H1 (cell line): ENCODE data around the gene PLSCR5. TPM values are rescaled to one million over a fixed set of nuclear protein-coding genes. Genes with fewer than 3 reads are reported as not detected.

Experiments used
- CTCF ChIA-PET: fragments of 300-600 bp; sonication (Branson Sonifier 250); formaldehyde crosslinking; loops from one replicate; lab custom pipeline; 2021; ENCODE audit not compliant: partially characterized antibody; lab: Charles Lee
- POLR2A ChIA-PET: fragments of 300-600 bp; sonication (Branson Sonifier 250); formaldehyde crosslinking; loops from one replicate; lab custom pipeline; 2021; ENCODE audit warnings: inconsistent platforms; ENCODE audit not compliant: partially characterized antibody; lab: Charles Lee
- DNase-seq, 2 experiments: peaks; one replicate each; pipeline versions ENCODE4 v3.0.0 to v3.0.0-alpha.2; 2010 to 2022; ENCODE audit warnings: low spot score in 2 of 2, low read depth in 1 of 2, mixed read lengths in 1 of 2
- FAIRE-seq: peaks from 2 replicates; lab custom pipeline; 2011; peaks lifted over from hg19 to GRCh38; lab: Jason Lieb, UNC
- H2AFZ ChIP-seq: 2 replicates; pipeline ENCODE4 v1.8.1; 2012; ENCODE audit warnings: low read length, inconsistent platforms
- H2AK5ac ChIP-seq: 2 replicates; pipeline ENCODE4 v1.6.1; 2013; ENCODE audit warnings: low read depth, low read length
- H2BK120ac ChIP-seq: replicated peaks from 2 replicates; pipeline ENCODE3; 2013; ENCODE audit warnings: low read depth, low read length, inconsistent platforms
- H2BK12ac ChIP-seq: 2 replicates; pipeline ENCODE4 v1.6.1; 2013; ENCODE audit warnings: low read depth, low read length
- H2BK15ac ChIP-seq: 2 replicates; pipeline ENCODE4 v1.6.1; 2013; ENCODE audit warnings: low read length
- H2BK20ac ChIP-seq: 2 replicates; pipeline ENCODE4 v1.6.1; 2013; ENCODE audit warnings: low read length
- H2BK5ac ChIP-seq: 2 replicates; pipeline ENCODE4 v1.6.1; 2013; ENCODE audit warnings: low read depth, low read length
- H3K14ac ChIP-seq: 2 replicates; pipeline ENCODE4 v1.6.1; 2013; ENCODE audit warnings: inconsistent platforms; ENCODE audit not compliant: insufficient read length
- H3K18ac ChIP-seq: 2 replicates; pipeline ENCODE4 v1.6.1; 2013; ENCODE audit warnings: low read length; ENCODE audit errors: extremely low read depth
- H3K23ac ChIP-seq: 2 replicates; pipeline ENCODE4 v1.6.1; 2013; ENCODE audit warnings: inconsistent platforms; ENCODE audit not compliant: insufficient read length
- H3K23me2 ChIP-seq: 2 replicates; pipeline ENCODE4 v1.6.1; 2013; ENCODE audit warnings: low read depth, low read length
- H3K27ac ChIP-seq: 2 replicates; pipeline ENCODE4 v1.6.1; 2011; ENCODE audit warnings: low read depth, low read length, inconsistent platforms
- H3K27me3 ChIP-seq, 4 experiments: replicated peaks in 1 of 4; 1 replicate in 1 of 4; 2 replicates in 3 of 4; pipeline versions ENCODE4 v1.6.1 to v1.8.1; 2011 to 2013; ENCODE audit warnings: low read length in 3 of 4, mild to moderate bottlenecking in 3 of 4, inconsistent platforms in 2 of 4, mixed read lengths in 2 of 4, moderate library complexity in 1 of 4; ENCODE audit not compliant: control insufficient read depth in 3 of 4, insufficient read depth in 3 of 4; ENCODE audit errors: extremely low read depth in 1 of 4
- H3K36me3 ChIP-seq, 4 experiments: 2 replicates each; pipeline versions ENCODE4 v1.6.1 to v1.8.1; 2011 to 2013; ENCODE audit warnings: mild to moderate bottlenecking in 4 of 4, low read length in 3 of 4, moderate library complexity in 2 of 4, control low read depth in 1 of 4, inconsistent platforms in 1 of 4; ENCODE audit not compliant: insufficient read depth in 4 of 4, control insufficient read depth in 2 of 4
- H3K4ac ChIP-seq: replicated peaks from 2 replicates; pipeline ENCODE3; 2013; ENCODE audit warnings: low read length, low read depth, mixed read lengths, inconsistent platforms; ENCODE audit not compliant: insufficient read length
- H3K4me1 ChIP-seq, 4 experiments: replicated peaks in 1 of 4; 1 replicate in 1 of 4; 2 replicates in 3 of 4; pipeline versions ENCODE4 v1.6.1 to v1.8.1; 2011 to 2013; ENCODE audit warnings: low read length in 3 of 4, inconsistent platforms in 2 of 4, mixed read lengths in 1 of 4; ENCODE audit not compliant: insufficient read depth in 4 of 4, control insufficient read depth in 3 of 4
- H3K4me2 ChIP-seq, 2 experiments: 2 replicates each; pipeline versions ENCODE4 v1.6.1 to v1.8.1; 2011 to 2013; ENCODE audit warnings: low read depth in 2 of 2, low read length in 2 of 2, control low read depth in 1 of 2, inconsistent platforms in 1 of 2, mild to moderate bottlenecking in 1 of 2; ENCODE audit not compliant: insufficient read depth in 1 of 2
- H3K4me3 ChIP-seq, 4 experiments: fragments of 200-600, 300-600 bp in 1 of 4; sonication (generic), shearing (Covaris generic), sonication (Bioruptor Twin) in 1 of 4; 2 replicates each; pipeline versions ENCODE4 v1.5.1 to v1.8.1; 2011 to 2016; ENCODE audit warnings: low read length in 4 of 4, low read depth in 3 of 4, control low read depth in 2 of 4, inconsistent platforms in 2 of 4, mild to moderate bottlenecking in 2 of 4, mixed read lengths in 1 of 4, moderate library complexity in 1 of 4; ENCODE audit not compliant: insufficient read depth in 2 of 4; ENCODE audit errors: extremely low read depth in 1 of 4
- H3K56ac ChIP-seq: replicated peaks from 2 replicates; pipeline ENCODE3; 2013; ENCODE audit warnings: low read depth, mild to moderate bottlenecking, mixed read lengths, low read length, inconsistent platforms; ENCODE audit not compliant: insufficient read length
- H3K79me1 ChIP-seq: 2 replicates; pipeline ENCODE4 v1.6.1; 2013; ENCODE audit warnings: low read depth, low read length, control low read depth
- H3K79me2 ChIP-seq, 2 experiments: 2 replicates each; pipeline versions ENCODE4 v1.6.1 to v1.8.1; 2012 to 2013; ENCODE audit warnings: low read length in 2 of 2, mild to moderate bottlenecking in 2 of 2, inconsistent platforms in 1 of 2; ENCODE audit not compliant: insufficient read depth in 2 of 2, control insufficient read depth in 1 of 2
- H3K9ac ChIP-seq, 4 experiments: replicated peaks in 1 of 4; 1 replicate in 1 of 4; 2 replicates in 3 of 4; pipeline versions ENCODE4 v1.6.1 to v1.8.1; 2011 to 2013; ENCODE audit warnings: low read depth in 3 of 4, low read length in 3 of 4, control low read depth in 2 of 4, mild to moderate bottlenecking in 2 of 4, moderate library complexity in 2 of 4, inconsistent platforms in 1 of 4; ENCODE audit errors: extremely low read depth in 1 of 4
- H3K9me3 ChIP-seq, 2 experiments: 2 replicates each; pipeline versions ENCODE4 v1.6.1 to v1.8.1; 2012 to 2013; ENCODE audit warnings: mild to moderate bottlenecking in 2 of 2, moderate library complexity in 2 of 2, control low read depth in 1 of 2, inconsistent platforms in 1 of 2, low read depth in 1 of 2, low read length in 1 of 2, mixed read lengths in 1 of 2; ENCODE audit not compliant: insufficient read depth in 2 of 2
- H4K20me1 ChIP-seq, 2 experiments: replicated peaks in 1 of 2; 2 replicates each; pipeline versions ENCODE3 to v1.8.1; 2011 to 2013; ENCODE audit warnings: inconsistent platforms in 2 of 2, low read length in 2 of 2, mild to moderate bottlenecking in 1 of 2; ENCODE audit not compliant: insufficient read depth in 2 of 2, control insufficient read depth in 1 of 2
- H4K5ac ChIP-seq: 2 replicates; pipeline ENCODE4 v1.6.1; 2013; ENCODE audit warnings: low read length, low read depth, mixed read lengths, inconsistent platforms; ENCODE audit not compliant: insufficient read length
- H4K8ac ChIP-seq: 2 replicates; pipeline ENCODE4 v1.8.0; 2013; ENCODE audit warnings: mild to moderate bottlenecking, moderate library complexity, low read length, inconsistent platforms; ENCODE audit not compliant: insufficient read depth; ENCODE audit errors: extremely low read depth
- H4K91ac ChIP-seq: replicated peaks from 2 replicates; pipeline ENCODE3; 2013; ENCODE audit warnings: low read length, mixed read lengths, inconsistent platforms; ENCODE audit not compliant: insufficient read length
- CTCF ChIP-seq, 3 experiments: IDR thresholded peaks; 1 replicate in 2 of 3; 2 replicates in 1 of 3; pipeline versions ENCODE4 v1.5.1 to v1.6.1; 2011; ENCODE audit warnings: low read length in 3 of 3, mild to moderate bottlenecking in 3 of 3, inconsistent platforms in 2 of 3, low read depth in 1 of 3, moderate library complexity in 1 of 3; ENCODE audit not compliant: insufficient read depth in 1 of 3; ENCODE audit errors: control extremely low read depth in 1 of 3
- GTF2F1 ChIP-seq: IDR thresholded peaks from 2 replicates; pipeline ENCODE4 v1.6.1; 2012; ENCODE audit warnings: low read depth, low read length, improper control_type of control experiment, borderline replicate concordance
- polyA plus RNA-seq, 7 experiments: library from polyadenylated mRNA; depleted of rRNA in 3 of 7; stranded (reverse) in 5 of 7; unstranded in 2 of 7; fragments of >200 nt in 5 of 7; fragments of 200-250 nt in 2 of 7; gene quantifications; 1 replicate in 5 of 7; 2 replicates in 1 of 7; 4 replicates in 1 of 7; pipeline versions ENCODE4 v1.2.1 to v1.2.3, GENCODE V29; 2011 to 2013; ENCODE audit warnings: missing spikeins in 2 of 7, mixed read lengths in 2 of 7
- total RNA-seq: library from RNA; stranded (reverse); fragmentation: NEBNext Ultra II Directional; extraction: Animal tissue kit (Norgen Biotek cat#: 25700); gene quantifications from 2 replicates; pipeline ENCODE4 v1.2.1, GENCODE V29; 2021

Gene PLSCR5
- total and polyA plus RNA-seq, 2 of the 8 experiments (the other 6 are each of a cell fraction or from before 2014, with no cell fraction given) = not detected

GRCh38 chr3:146638718-146639117 lies 33.6 kb upstream of the PLSCR5 start:
- Histone ChIP-seq H2BK120ac (no peak overlapping the region), H4K91ac (no peak overlapping the region), H2AK5ac (no peak overlapping the region), H3K14ac (no peak overlapping the region), H3K9me3 (no peaks in the 10 kb centered on the region), H2AFZ (no peak overlapping the region), H4K20me1 (no peaks in the 10 kb centered on the region), H4K8ac (no peak overlapping the region), H3K56ac (no peak overlapping the region), H3K23ac (no peak overlapping the region), H3K9ac (no peak overlapping the region), H2BK15ac (no peak overlapping the region), H2BK12ac (no peak overlapping the region), H3K27me3 (no peaks in the 10 kb centered on the region), H2BK20ac (no peak overlapping the region), H3K18ac (no peak overlapping the region), H3K27ac (no peak overlapping the region), H3K4me1 (no peaks in the 10 kb centered on the region; a peak in 2 of 7 replicates), H3K23me2 (no peaks in the 10 kb centered on the region), H3K79me2 (no peaks in the 10 kb centered on the region), H3K79me1 (no peaks in the 10 kb centered on the region), H3K4ac (no peak overlapping the region), H2BK5ac (no peak overlapping the region), H3K4me3 (no peak overlapping the region), H3K36me3 (no peaks in the 10 kb centered on the region), H4K5ac (no peak overlapping the region), H3K4me2 (no peak overlapping the region)
- POLR2A ChIA-PET = no interaction called here
- FAIRE-seq (no peak), DNase-seq (no peak)
- TF ChIP-seq GTF2F1 (no peak), CTCF (IDR thresholded peaks at IDR 0.05; ENCODE audit: control extremely low read depth in 1 of 3, insufficient read depth in 1 of 3, low read depth in 1 of 3, low read length in 3 of 3) (peak in 1 of 3 experiments; percentile 1; a peak in 1 of 4 replicates)
- CTCF ChIA-PET = interaction anchor here (0.5 to 4.4 kb wide), 31 partner anchors 10 to 453 kb away, joined by 3 to 28 read pairs (median 4); no protein-coding TSS in a partner anchor
